NOMO-1 treated with DMSO at 0.1 percent for 48 hours (cell line): ENCODE measurements around the gene COL5A2.

ENCODE experiments used
- DNase-seq: peaks from one replicate; lab custom pipeline; 2025; ENCODE audit not compliant: unreplicated experiment; lab: John Stamatoyannopoulos, UW

The COL5A2 gene

GRCh38 chr2:189010536-189010935 is 169.0 kb downstream of the COL5A2 start:
- no peak for DNase-seq

DNA sequence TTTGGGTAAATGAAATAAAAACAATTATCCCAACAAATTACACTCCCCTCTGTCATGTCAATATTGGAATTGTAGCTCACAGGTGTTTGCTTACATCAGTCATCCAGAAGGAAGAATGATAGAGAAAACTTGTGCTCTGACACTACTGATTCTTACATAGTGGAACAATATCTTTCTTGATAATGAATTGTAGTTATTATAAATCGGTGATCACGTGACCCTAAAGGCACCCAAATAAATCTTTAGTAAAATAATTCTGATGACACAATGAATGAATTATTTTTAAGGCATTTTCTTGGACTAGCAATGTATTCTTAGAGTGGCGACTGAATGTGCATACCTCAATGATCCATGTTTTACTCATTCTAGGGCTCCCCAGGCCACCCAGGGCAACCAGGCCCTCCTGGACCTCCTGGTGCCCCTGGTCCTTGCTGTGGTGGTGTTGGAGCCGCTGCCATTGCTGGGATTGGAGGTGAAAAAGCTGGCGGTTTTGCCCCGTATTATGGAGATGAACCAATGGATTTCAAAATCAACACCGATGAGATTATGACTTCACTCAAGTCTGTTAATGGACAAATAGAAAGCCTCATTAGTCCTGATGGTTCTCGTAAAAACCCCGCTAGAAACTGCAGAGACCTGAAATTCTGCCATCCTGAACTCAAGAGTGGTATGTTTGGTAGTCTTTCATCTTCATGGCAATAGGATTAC is 170.9 kb downstream of the COL5A2 start:
- no peak for DNase-seq

GRCh38 chr2:189002079-189002478 is 177.5 kb downstream of the COL5A2 start:
- DNase-seq = no peak

GRCh38 chr2:189000221-189000620 is 179.3 kb downstream of the COL5A2 start:
- DNase-seq = no peak

- no peak for DNase-seq
These were observed 182.3 kb downstream of the COL5A2 start for GRCh38 chr2:188997263-188997662.

GRCh38 chr2:188993247-188993646 is 186.3 kb downstream of the COL5A2 start:
- DNase-seq = no peak

- DNase-seq = no peak
These were observed 192.7 kb downstream of the COL5A2 start for GRCh38 chr2:188986839-188987238.

DNA sequence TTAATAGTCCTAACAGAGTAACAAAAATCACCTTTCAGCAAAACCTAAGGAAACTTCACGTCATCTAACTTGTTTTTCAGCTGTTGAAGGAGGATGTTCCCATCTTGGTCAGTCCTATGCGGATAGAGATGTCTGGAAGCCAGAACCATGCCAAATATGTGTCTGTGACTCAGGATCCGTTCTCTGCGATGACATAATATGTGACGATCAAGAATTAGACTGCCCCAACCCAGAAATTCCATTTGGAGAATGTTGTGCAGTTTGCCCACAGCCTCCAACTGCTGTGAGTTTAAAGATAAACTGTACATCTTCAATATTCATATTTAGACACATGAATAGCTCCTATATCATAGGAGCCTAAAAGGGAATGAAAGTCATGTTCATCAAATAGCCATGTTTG is 194.9 kb downstream of the COL5A2 start:
- DNase-seq = no peak

DNA sequence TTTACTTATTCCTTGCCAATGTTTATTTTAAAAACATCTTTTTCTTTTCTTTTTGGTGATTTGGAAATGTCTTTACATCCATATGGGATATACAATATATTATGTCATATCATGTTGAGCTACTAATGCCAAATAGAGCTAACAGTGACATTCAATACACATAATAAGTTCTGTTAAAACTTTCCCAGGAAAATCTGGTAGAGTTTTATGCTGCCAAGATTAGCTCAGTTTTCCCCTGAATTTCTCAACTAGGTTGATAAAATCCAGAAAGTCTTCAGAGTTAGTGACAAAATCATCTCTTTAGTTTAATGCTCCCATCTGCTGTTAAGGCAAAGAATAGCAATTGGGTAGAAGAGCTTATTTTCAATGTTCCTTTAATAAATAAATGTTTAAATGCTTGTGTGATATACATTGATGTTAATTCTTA is 195.5 kb downstream of the COL5A2 start:
- no peak for DNase-seq

GRCh38 chr2:188983427-188984064 is 196.0 kb downstream of the COL5A2 start:
- DNase-seq = no peak
